NCI-H748 treated with DMSO at 0.1 percent for 48 hours (cell line): Measurements from ENCODE around the gene OR6B2.
A peak's percentile ranks its signal among the peaks of the same experiment; 100 is the strongest.
"Not testable (repeated sequence)": the region's sequence is repeated elsewhere in the genome, so short reads cannot be mapped to it uniquely, and the experiment has no call there.

Experiments
- DNase-seq: peaks from one replicate; lab custom pipeline; 2025; lab: John Stamatoyannopoulos, UW

OR6B2 gene

GRCh38 chr2:240030379-240031094 lies at the start of gene OR6B2:
Gene OR6B2 (minus strand): TSS chr2:240030429. CDS start chr2:240030429, 0 bp downstream.
- DNase-seq = no peak

GRCh38 chr2:240078631-240079030 lies 48.4 kb upstream of the OR6B2 start:
- DNase-seq = no peak

GRCh38 chr2:240077442-240077841 lies 47.2 kb upstream of the OR6B2 start:
- no peak for DNase-seq

- no peak for DNase-seq
Observed at GRCh38 chr2:240074545-240074944, 44.3 kb upstream of the OR6B2 start.

DNA sequence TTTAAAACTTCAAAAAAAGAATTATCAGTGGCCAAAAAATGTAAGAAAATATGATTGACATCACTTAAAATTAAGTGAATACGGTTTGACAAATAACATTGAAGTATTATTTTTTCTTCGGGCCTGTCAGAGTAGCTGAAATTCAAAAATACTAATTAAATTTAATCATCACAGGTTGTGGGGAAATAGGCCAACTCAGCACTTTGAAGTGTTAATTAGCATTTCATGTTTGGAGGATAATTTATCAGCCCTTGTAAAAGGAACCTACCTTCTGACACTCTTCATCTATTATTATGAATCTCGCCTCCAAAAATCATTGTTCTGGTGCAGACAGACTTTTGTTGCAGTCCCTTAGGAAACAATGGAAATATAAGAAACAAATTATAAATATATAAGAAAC lies 40.7 kb upstream of the OR6B2 start:
- no peak for DNase-seq

DNA sequence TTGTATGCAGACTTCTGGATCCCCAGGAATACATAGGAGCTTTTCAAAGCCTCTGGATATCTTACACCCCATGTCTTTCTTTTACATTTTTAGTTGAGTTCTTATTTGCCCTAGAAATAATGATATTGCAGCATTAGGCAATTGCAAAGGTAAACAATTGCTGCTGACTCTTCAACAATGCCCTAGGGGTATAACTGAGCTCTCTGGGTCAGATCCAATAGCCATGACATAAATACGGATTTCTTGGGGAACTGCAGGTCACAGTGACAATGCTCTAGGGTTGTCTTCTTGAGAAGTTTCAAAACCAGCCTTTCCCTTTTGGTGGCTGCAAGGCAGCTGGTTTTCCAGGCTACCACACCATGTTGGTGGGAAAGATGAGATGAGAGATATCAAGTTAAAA lies 39.6 kb upstream of the OR6B2 start:
- no peak for DNase-seq

GRCh38 chr2:240068193-240068592 lies 38.0 kb upstream of the OR6B2 start:
- DNase-seq = no peak

DNA sequence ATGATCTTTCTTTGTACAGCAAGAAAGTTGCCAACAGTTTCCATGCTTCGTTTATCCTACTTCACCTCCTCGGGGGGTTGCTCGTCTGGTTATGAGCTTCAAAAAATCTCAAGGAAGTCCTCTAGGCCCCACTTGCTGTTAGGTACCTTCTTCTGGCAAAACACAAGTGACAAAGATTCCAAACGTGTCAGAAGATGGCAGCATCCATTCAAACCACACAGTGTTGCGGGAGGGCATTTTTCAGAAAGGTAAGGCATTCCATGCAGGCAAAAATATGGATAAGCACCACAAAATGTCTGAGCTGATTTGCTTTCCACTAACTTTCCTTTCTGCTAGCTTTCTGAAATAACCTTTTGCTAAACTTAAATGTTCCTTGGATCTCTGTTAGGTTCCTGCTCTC lies 36.3 kb upstream of the OR6B2 start:
- no peak for DNase-seq

DNA sequence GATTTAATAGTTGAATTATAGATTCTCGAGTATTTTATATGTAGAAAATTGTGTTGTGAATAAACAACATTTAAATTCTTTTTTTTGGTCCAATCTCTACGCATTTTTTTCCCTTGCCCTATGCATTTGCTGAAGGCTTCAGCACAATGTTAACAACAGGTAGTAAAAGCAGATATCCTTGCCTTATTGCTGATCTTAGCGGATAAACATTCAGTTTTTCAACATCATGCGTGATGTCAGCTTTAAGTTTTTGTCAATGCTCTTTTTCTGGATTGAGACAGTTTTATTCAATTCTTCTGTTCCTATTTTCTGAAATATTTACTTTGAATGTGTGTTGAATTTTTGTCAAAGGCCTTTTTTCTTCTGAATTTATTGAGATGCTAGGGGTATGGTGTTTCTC lies 34.7 kb upstream of the OR6B2 start:
- DNase-seq = no peak

GRCh38 chr2:240060977-240061591 lies 30.9 kb upstream of the OR6B2 start:
- peak; percentile 12 for DNase-seq

DNA sequence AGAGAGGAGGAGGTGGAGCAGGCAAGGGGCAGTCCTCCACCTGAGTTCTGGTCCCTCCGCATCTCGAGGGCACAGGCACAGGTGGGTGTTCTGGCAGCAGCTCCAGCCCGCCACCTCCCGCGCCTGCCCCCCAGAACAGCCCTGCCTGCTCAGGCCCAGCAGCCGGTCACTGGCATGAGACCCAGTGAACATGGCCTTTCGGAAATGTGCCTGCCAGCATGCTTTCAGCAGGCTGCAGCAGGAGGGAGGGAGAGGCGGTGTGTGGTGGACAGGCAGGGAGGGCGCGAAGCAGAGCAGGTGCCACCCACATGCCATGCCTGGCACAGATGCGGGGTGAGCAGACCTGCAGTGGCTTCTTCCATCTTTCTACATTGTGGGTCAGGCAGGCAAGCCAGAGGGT lies 26.4 kb upstream of the OR6B2 start:
- DNase-seq = no peak

GRCh38 chr2:240055177-240055917 lies 25.1 kb upstream of the OR6B2 start:
- no peak for DNase-seq

- no peak for DNase-seq
Observed at GRCh38 chr2:240053173-240054155, 23.2 kb upstream of the OR6B2 start, which contains the start of gene OR6B3. Gene OR6B3 (minus strand): TSS chr2:240053521.

- no peak for DNase-seq
Observed at GRCh38 chr2:240052524-240052923, 22.3 kb upstream of the OR6B2 start.

GRCh38 chr2:240051697-240052096 lies 21.5 kb upstream of the OR6B2 start:
- DNase-seq = no peak

DNA sequence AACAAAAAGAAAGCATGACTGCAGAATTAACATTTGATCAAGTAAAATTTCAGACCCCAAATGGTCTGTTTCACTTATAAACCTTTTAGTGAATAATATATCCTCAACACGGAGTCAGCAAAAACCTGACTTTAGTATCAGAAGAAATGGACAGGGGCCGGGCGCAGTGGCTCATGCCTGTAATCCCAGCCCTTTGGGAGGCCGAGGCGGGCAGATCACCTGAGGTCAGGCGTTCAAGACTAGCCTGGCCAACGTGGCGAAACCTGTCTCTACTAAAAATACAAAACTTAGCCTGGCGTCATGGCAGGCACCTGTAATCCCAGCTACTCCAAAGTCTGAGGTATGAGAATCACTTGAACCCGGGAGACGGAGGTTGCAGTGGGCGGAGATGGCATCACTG lies 20.0 kb upstream of the OR6B2 start:
- no peak for DNase-seq

GRCh38 chr2:240048237-240048636 lies 18.0 kb upstream of the OR6B2 start:
- no peak for DNase-seq

- DNase-seq = no peak
Observed at GRCh38 chr2:240045098-240045497, 14.9 kb upstream of the OR6B2 start.

- DNase-seq = not testable (repeated sequence)
Observed at GRCh38 chr2:240044096-240044495, 13.9 kb upstream of the OR6B2 start.

DNA sequence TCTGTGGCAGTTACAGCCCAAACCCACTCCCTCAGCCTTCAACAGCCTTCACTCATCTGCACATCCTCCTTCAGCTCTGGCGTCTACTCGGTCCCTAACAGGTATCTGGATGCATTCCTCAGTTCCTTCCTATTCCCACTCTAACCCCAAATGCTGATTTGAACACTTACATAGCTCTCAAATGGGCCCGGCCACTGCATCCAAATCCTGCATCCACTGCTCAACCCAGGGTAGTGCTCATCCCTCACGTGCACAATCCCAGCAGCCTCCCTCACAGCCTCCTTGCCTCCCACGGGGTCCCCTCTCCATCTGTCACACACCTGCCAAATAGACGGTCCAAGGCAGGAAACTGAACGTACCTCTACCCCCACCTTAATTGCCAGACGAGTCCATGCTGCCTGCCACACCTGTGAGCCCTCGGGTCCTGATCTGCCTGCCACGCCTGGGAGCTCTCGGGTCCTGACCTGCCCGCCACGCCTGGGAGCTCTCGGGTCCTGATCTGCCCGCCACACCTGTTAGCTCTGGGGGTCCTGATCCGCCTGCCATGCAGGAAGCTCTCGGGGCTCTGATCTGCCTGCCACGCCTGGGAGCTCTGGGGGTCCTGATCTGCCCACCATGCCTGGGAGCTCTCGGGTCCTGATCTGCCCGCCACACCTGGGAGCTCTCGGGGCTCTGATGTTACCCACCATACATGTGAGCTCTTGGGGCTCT lies 13.2 kb upstream of the OR6B2 start:
- no peak for DNase-seq

- no peak for DNase-seq
Observed at GRCh38 chr2:240042740-240043139, 12.5 kb upstream of the OR6B2 start.
